Fibroblast of the aortic adventitia (primary cell): ENCODE results near the gene FAM240B. TPM values are rescaled to one million over a fixed set of nuclear protein-coding genes. Genes with fewer than 3 reads are reported as not detected.

Experiments
- DNase-seq: peaks from one replicate; pipeline ENCODE4 v3.0.0-alpha.2; 2010; ENCODE audit warnings: low read depth
- H3K4me3 ChIP-seq: 2 replicates; pipeline ENCODE4 v1.5.1; 2011; ENCODE audit warnings: low read depth, mild to moderate bottlenecking, control low read depth, low read length, moderate library complexity
- total RNA-seq: library from RNA; depleted of rRNA; stranded (reverse); fragments of >200 nt; gene quantifications from 2 replicates; pipeline ENCODE4 v1.2.3, GENCODE V29; 2012; ENCODE audit warnings: low replicate concordance
- TF ChIP-seq, protein P1 (sequence below): IDR thresholded peaks from 2 replicates; pipeline ENCODE4 v1.5.1; 2011; ENCODE audit warnings: mild to moderate bottlenecking, low read length, control low read depth, inconsistent platforms; ENCODE audit not compliant: insufficient read depth

The FAM240B gene
- total RNA-seq, 1 donor, result not detected

DNA sequence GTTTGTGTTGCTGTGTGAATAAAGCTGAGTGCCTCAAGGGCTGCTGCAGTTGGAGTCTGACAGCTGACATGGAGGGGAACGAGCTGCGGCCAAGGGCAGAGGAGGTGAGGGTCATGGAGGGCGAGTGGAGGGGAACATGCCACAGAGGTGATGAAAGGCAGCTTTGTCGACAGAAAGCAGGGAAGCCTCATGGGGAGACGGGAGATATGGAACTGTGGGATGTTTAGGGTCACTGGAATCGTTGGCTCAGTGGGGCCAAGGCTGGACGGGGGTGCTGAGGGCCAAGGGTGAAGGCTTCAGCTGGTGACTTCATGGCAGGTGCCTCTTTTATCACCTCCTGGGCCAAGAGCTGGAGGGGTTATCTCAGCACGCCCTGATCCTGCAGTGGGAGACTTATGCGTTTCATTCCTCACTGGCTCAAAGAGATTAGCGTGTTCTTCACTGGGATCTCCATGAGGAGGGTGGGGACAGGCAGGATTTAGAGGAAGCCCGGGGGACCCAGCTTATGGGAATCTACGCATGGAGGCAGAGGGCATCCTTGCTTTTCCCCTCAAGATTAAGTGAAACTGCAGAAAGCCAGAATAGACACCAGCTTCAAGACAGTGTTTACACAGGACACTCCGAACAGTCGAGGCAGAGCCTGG lies 42.2 kb downstream of the FAM240B start:
- TF ChIP-seq, protein P1, sequence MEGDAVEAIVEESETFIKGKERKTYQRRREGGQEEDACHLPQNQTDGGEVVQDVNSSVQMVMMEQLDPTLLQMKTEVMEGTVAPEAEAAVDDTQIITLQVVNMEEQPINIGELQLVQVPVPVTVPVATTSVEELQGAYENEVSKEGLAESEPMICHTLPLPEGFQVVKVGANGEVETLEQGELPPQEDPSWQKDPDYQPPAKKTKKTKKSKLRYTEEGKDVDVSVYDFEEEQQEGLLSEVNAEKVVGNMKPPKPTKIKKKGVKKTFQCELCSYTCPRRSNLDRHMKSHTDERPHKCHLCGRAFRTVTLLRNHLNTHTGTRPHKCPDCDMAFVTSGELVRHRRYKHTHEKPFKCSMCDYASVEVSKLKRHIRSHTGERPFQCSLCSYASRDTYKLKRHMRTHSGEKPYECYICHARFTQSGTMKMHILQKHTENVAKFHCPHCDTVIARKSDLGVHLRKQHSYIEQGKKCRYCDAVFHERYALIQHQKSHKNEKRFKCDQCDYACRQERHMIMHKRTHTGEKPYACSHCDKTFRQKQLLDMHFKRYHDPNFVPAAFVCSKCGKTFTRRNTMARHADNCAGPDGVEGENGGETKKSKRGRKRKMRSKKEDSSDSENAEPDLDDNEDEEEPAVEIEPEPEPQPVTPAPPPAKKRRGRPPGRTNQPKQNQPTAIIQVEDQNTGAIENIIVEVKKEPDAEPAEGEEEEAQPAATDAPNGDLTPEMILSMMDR, result no peak
- no peak for DNase-seq
- no peak overlapping the region for H3K4me3 ChIP-seq

DNA sequence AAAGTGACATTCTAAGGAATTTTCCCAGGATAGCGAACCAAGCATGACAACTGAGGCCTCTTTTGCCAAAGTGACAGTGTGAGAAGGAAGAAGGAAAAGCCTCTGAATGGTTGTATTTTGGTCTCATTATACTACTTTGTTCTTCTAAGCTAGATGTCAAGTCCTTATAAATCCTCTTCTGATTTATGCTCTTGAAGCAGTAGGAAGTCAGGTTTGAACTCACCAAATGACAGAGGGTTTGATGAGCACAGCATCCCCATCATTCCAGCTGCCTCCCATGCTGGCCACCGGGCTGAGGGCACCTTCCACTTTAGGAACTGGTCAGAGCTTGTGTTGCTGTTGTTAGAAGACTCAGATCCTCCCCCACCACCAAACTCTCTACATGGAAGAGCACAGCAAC lies 44.1 kb downstream of the FAM240B start:
- no peak for DNase-seq
- H3K4me3 ChIP-seq, result no peak overlapping the region
- TF ChIP-seq, protein P1, result no peak

DNA sequence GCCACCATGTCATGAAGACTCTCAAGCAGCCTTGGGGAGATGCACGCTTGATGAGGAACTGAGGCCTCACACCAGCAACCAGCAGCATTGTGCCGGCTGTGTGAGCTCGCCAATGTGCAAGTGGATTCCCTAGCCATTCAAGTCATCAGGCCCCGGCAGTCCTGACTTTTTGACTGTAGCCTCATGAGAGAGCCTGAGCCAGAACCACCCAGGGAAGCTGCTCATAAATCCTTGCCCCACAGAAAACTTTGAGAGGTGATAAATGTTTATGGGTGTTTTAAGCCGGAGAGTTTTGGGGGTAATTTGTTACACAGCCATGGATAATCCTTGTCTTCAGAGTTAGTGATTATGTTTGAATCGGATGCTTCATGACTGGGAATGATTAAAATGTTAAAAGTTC lies 44.7 kb downstream of the FAM240B start:
- TF ChIP-seq, protein P1, result no peak
- no peak overlapping the region for H3K4me3 ChIP-seq
- DNase-seq, result no peak

DNA sequence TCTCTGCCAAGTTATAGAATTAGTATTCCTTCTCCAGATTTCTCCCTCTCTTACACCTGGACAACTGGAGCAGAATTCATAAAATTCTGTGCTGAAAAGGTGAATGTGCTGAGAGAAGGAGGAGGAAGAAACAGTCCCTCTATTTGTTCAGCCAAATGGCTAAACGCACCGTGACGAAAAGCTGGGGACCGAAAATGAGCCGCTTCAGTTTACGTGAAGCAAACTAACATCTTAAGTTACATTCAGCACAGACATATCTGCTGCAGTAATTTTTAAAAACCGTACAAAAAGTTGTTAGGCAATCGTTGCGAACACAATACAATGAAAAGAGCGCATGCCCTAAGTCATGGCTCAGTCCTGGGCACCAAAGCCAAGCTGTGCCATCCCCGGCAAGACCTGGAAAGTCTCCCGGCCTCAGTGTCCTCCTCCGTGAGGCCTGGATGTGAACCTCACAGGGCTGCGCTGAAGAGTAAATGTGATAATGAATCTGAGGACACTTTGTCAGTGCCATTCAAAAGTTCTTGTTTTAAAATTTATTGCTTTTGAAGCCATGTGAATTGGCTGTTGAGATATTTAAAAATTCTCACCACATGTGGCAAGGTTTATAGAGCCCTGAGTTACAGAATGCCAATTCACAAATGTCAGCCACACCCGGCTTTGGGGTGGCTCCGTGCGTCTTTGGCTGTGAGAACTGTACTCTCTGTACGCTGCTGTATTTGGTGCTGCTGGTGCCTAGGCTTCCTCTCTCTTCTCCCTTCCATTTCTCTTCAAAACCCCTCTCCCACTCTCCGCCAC lies 46.3 kb downstream of the FAM240B start:
- no peak overlapping the region for H3K4me3 ChIP-seq
- no peak for DNase-seq
- TF ChIP-seq, protein P1, result no peak

DNA sequence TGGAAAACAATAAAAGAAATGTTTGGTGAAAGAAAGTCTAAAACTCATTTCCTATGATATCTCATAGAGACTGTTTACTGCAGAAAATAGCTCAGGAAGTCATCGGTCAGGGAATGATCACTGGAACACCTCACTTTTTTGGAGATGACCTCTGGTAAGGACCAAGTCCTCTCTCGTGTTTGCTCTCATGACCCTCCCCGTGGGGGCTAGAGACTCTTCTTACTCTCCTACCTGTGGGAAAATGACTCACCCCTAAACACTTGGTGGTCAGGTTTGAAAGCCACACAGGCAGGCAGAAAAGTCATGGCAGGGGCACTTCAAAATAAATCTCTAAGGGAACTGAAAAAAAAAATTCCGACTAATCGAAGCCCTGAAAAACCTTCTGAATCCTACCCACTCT lies 48.2 kb downstream of the FAM240B start:
- TF ChIP-seq, protein P1, result no peak
- H3K4me3 ChIP-seq, result no peak overlapping the region
- no peak for DNase-seq

DNA sequence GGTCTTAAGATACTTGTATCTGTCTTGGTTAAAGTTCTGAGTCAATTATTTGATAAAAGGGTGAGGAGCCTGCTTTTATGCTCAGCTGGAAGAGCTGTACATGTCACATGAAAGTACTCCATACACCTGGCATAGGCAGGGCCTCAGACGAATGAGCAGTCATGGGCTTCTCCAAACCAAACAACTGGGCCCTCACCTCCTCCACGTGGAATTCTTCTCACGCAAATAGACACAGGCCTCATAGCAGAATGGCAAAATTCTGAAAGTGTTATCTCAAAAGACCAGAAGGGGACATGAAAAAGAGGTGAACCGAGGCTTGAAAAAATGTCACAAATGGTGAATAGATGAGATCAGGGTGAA lies 48.6 kb downstream of the FAM240B start:
- TF ChIP-seq, protein P1, result no peak
- no peak overlapping the region for H3K4me3 ChIP-seq
- DNase-seq, result no peak
